LNCaP clone FGC (cell line): Measurements from ENCODE around the gene POR.

Experiments used
- DNase-seq: peaks from one replicate; pipeline ENCODE4 v3.0.0-alpha.2; 2011; ENCODE audit warnings: low read depth
- H3K4me3 ChIP-seq: 2 replicates; pipeline ENCODE4 v1.5.1; 2011; ENCODE audit warnings: mild to moderate bottlenecking, low read depth, low read length, control low read depth
- TF ChIP-seq, protein P1 (sequence below): IDR thresholded peaks from 2 replicates; pipeline ENCODE4 v1.5.1; 2012; ENCODE audit warnings: mild to moderate bottlenecking; ENCODE audit not compliant: control insufficient read depth, insufficient read depth; ENCODE audit errors: extremely low read depth

Gene POR

DNA sequence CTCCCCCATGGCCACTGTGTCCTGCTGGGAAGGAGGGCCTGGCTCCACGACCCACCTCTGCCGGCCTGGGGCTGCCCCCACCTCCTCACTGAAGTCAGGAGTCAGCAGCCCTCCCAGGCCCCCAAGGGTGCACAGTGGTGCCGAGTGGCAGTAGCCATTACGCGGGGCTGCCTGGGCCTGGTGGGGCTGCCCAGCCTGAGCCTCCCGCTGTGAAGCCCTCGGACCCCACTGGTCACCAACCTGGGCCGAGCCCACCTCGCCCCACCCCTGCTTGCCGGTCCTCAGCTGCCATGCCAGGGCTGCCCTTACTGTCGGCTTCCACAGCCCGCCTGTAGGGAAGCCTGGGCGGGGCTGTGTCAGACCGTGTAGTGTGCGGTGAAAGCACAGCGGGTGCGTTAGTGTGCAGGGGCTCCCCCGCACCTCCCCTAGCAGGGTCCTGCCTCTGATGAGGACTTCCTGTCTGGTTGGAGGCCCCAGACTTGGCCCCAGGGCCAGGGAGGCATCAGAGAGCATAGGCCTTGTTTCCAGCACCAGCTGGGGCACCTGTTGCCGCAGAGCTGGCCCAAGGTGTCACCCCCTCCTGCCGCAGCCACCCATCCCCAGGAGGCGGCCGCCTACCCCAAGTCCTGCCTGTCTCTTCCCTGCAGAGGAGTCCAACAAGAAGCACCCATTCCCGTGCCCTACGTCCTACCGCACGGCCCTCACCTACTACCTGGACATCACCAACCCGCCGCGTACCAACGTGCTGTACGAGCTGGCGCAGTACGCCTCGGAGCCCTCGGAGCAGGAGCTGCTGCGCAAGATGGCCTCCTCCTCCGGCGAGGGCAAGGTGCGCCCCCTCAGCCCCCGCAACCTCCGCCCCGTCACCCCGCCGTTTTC, 69.4 kb downstream of the POR start:
- no peak overlapping the region for H3K4me3 ChIP-seq
- TF ChIP-seq, protein P1, sequence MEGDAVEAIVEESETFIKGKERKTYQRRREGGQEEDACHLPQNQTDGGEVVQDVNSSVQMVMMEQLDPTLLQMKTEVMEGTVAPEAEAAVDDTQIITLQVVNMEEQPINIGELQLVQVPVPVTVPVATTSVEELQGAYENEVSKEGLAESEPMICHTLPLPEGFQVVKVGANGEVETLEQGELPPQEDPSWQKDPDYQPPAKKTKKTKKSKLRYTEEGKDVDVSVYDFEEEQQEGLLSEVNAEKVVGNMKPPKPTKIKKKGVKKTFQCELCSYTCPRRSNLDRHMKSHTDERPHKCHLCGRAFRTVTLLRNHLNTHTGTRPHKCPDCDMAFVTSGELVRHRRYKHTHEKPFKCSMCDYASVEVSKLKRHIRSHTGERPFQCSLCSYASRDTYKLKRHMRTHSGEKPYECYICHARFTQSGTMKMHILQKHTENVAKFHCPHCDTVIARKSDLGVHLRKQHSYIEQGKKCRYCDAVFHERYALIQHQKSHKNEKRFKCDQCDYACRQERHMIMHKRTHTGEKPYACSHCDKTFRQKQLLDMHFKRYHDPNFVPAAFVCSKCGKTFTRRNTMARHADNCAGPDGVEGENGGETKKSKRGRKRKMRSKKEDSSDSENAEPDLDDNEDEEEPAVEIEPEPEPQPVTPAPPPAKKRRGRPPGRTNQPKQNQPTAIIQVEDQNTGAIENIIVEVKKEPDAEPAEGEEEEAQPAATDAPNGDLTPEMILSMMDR = no peak
- no peak for DNase-seq

GRCh38 chr7:75985009-75985517, 70.1 kb downstream of the POR start:
- TF ChIP-seq, protein P1 = no peak
- H3K4me3 ChIP-seq = no peak overlapping the region
- no peak for DNase-seq

DNA sequence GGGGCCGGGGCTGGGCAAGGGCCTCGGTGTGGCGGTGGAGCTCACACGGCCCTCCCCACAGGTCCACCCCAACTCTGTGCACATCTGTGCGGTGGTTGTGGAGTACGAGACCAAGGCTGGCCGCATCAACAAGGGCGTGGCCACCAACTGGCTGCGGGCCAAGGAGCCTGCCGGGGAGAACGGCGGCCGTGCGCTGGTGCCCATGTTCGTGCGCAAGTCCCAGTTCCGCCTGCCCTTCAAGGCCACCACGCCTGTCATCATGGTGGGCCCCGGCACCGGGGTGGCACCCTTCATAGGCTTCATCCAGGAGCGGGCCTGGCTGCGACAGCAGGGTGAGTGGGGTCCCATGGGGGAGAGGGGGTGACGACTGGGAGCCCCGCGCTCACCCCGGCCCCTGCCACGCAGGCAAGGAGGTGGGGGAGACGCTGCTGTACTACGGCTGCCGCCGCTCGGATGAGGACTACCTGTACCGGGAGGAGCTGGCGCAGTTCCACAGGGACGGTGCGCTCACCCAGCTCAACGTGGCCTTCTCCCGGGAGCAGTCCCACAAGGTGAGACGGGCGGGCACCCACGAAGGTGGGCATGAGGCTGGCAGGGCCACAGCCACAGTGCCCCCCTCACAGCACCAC, 70.7 kb downstream of the POR start:
- TF ChIP-seq, protein P1 = no peak
- H3K4me3 ChIP-seq = no peak overlapping the region
- DNase-seq = no peak

DNA sequence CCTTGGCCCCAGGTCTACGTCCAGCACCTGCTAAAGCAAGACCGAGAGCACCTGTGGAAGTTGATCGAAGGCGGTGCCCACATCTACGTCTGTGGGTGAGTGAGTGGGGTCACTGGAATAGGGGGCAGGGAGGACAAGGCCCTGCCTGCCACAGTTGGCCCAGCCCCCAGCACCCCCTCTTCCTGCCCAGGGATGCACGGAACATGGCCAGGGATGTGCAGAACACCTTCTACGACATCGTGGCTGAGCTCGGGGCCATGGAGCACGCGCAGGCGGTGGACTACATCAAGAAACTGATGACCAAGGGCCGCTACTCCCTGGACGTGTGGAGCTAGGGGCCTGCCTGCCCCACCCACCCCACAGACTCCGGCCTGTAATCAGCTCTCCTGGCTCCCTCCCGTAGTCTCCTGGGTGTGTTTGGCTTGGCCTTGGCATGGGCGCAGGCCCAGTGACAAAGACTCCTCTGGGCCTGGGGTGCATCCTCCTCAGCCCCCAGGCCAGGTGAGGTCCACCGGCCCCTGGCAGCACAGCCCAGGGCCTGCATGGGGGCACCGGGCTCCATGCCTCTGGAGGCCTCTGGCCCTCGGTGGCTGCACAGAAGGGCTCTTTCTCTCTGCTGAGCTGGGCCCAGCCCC, 71.3 kb downstream of the POR start:
- DNase-seq = no peak
- TF ChIP-seq, protein P1 = no peak
- no peak overlapping the region for H3K4me3 ChIP-seq

DNA sequence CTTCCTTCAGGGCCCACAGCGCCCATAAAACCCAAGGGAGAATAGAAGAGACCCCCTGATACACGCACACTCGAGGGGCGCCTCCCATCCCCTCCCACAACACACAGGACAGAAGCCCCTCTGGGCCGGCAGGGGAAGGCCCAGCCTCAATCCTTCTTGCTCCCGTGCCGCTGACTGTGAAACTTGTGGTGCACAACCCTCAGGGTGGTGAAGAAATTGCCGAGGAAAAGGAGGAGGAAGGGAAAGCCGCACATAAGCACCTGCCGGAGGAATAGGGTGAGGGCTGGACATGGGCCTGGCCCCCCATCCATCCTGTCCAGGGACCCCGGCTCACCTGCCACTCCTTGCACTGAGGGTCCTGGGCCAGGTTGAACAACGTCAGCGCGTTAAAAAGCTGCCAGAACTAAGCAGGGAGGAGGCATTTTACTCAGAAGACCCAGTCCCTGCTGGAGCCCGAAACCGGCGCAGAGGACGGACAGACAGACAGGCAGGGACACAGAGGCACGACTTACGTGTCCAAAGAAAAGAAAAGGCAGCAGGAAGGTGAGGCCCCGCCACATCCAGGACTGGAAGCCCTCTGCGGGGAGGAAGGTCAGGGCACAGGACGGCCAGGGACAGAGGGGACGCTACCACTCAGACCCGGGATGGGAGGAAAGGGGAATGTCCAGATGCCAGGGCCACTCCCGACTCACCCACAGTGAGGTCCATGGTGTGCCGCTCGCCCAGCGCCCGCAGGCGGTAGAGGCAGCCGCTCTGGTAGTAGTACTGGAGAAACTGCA, 72.3 kb downstream of the POR start:
- TF ChIP-seq, protein P1 = no peak
- no peak overlapping the region for H3K4me3 ChIP-seq
- DNase-seq = no peak

DNA sequence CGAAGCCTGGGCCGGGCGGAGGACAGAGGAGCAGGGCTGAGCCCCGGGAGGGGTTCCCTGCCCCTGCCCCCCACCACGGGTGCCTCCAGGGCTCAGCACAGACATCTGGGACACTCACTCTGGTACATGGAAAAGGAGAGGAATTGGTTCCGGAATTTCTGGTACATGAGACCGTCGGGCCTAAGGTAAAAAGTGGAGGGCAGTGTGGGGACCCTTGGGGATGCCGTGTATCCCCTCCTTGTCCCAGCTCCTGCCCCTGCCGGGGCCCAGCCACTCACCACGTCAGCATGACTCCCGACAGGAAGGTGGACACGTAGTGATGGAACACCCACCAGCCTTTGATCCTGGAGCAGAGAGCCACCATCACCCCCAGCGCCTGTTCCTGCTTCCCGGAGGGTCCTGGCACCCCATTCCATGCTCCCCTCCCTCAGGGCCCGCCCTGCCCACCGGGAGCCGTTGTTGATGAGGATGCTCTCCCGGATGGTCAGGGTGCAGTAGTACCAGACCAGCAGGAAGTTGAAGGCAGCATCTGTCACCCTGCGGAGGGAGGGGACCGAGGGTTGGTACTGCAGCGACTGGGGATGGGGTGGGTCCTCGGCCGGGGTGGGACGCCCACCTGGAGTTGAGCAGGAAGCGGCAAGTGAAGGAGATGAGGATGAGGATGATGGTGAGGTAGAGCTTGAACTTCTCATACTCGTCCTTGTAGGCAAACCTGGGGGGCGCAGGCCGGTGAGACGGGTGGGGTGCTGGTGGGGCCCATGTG, 73.0 kb downstream of the POR start:
- H3K4me3 ChIP-seq = no peak overlapping the region
- no peak for DNase-seq
- TF ChIP-seq, protein P1 = no peak
